Limb (tissue), 2 donors: ENCODE data around the gene CRHR2.

Experiments used
- DNase-seq, 2 donors: peaks; one replicate each; pipeline ENCODE4 v3.0.0-alpha.2; 2016; ENCODE audit errors: extremely low spot score in 2 of 2

The CRHR2 gene

GRCh38 chr7:30627026-30627425 lies 55.2 kb downstream of the CRHR2 start:
- DNase-seq, result no peak

DNA sequence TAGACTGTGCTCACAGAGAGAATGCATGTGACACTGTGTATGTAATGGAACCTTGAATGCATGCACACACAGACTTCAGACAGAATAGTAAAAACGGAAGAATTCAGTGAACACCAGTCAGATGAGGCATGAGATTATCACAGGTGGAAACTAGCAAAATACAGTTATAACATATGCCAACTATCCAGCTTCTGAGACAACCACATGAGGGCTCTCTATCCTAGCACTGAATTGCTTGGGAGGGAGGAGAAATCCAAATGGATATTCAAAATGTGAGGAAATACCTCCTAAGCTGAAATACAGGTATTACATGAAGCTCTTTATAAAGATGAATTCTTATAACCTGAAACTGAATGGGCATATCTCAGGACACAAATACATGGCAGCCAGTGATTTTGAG lies 57.0 kb downstream of the CRHR2 start:
- DNase-seq, result no peak

- DNase-seq, result no peak
Measured at GRCh38 chr7:30618961-30619360, 63.3 kb downstream of the CRHR2 start.

- DNase-seq, result no peak
Measured at GRCh38 chr7:30618080-30618676, 64.1 kb downstream of the CRHR2 start.

DNA sequence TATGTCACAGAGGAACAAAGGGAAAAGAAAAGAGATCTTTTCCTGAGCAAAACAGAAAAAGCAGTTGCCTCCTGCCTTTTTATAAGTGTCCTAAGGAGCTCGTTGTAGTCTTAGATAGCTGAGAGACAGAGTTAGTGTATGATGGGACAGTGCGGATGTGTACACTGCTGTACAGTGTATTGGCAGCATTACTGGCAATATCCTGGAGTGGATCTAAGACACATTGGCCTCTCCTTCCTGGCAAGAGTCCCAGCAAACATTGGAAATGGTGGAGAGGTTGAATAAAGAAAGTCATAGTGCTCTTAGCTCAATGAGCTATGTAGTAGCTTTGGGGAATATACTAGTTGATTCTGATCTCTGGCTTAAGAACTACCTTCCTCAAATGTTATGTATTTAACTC lies 64.9 kb downstream of the CRHR2 start:
- no peak for DNase-seq

- DNase-seq, result no peak
Measured at GRCh38 chr7:30616318-30616717, 65.9 kb downstream of the CRHR2 start.

GRCh38 chr7:30613366-30614325 lies 68.6 kb downstream of the CRHR2 start:
- DNase-seq, result no peak

DNA sequence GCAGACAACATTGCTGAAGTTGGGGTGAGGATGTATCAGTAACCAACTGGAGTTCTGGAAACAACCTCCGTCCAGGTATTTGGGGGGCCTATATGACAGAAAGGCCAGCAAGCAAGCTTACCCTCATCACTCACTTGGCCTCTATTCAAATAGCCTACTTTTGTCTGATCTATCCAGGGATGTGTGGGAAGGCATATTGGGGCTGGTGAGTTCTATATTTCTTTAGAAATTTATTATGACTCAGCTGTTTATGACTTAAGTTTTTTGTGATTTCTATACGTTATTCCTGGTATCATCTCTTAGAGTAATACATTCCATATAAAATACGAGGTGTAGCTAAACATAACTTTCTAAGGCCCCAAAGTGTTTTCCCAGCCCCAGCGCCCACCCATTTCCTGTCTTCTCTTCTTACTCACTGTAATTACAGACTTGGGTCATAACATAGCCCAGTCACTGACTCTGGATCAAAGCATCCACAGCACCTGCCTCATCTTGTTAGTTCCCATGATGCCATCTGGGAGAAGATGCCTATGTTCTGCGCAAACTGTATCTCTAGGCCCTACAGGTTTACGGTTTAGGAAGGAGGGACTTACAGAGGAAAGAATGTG lies 69.5 kb downstream of the CRHR2 start:
- no peak for DNase-seq

DNA sequence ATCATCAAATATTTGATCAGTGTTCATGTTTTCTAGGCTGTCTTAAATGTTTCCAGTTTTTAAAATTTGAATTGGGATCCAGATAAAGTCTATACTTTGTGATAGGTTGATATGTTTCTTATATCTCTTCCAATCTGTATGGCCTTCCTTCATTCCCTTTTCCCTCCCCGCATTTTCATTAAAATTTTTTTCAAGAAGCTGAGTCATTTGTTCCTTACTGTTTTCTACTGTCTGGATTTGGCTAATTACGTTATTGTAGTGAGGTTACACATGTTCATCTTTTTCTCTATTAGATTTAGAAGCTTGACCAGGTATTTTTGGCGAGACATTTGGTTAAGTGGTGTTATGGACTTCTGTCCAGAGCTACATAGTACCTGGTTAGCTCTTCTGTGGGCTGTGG lies 76.4 kb downstream of the CRHR2 start:
- no peak for DNase-seq

DNA sequence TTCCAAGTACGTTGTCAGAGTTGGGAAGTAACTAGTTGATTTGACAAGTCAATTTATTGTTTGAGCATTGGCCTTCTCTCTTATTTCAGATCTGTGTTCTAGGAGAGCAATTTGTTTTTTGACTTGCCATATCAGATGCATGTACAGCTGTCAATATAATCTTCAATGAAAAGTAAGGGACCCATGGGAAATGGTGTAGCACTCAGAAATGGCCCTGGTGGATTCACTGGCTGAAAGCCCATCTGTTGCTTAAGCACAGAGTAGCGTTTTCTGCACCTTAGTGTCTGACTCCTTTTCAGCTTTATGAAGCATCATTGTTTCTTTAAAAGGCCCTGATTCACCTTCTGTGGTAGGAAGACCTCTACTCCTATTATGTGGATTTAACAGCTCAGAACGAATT lies 77.4 kb downstream of the CRHR2 start:
- DNase-seq, result no peak
